Measurements from ENCODE around the gene NDUFA5. TPM values are rescaled to one million over a fixed set of nuclear protein-coding genes. Genes with fewer than 3 reads are reported as not detected.

NDUFA5 gene
- 89.6 TPM for total RNA-seq

DNA sequence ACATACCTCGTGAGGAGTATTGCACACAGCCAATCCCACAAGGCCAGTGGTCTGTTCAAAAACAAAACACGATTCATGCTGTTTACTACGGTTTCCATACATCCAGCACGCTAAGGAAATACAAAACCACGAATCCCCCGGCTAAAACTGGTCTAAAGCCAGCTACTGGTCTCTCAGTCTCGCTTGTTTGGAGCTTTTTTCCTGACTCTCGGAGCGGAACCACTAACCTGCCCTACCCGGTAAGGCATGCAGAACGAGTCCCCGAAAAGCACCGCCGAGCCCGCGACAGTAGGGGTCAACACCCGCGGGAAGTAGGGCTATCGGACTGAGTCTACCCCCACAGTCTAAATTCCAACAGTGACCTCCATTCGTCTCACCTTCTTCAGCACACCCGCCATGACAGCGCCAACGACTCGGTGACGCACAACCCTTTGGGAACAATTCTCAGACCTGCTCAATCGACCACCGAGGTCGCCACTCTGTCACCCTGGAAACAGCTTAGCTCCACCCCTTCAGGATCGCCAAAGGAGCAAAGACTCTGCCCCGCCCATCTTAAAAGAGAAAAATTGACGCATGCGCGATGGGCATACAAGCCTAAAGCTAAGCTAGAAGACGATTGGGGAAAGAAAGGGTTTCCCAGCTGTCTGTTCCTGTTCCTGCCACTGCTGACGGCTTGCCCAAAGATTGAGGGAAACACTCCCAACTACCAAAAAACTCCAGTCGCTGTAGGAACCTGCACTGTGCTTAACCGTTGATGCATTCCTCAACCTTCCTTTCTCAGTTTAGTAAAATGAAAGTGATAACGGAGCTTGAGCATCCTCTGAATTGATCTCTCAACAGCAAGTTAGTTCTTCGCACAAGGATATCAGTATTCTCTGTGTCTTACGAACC lies at the start of gene NDUFA5:
TSS of gene NDUFA5 (minus strand) at position 421 of the 891 bp plus-strand sequence. CDS start at position 398, 23 bp downstream.

DNA sequence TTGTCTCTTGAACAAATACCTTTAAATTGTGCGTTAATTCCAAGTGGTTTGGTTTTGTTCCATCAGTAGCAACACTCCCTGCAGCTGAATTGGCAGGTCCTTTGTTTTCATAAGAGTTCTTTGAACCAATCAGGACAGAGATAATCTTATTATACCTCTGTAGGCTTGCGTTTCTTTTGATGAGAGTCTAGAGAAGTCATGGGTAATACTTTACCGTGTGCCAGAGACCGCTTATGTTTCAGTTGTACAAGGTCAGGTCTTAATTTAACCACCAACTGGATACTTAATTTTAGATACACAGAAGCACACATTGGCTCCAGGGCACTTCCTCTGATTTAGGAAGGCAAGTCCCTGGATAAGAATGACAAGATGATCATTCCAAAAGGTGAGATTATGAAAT lies 43.9 kb upstream of the NDUFA5 start, which contains the start of gene ASB15:
TSS of gene ASB15 (plus strand) at position 292 of the 400 bp plus-strand sequence. CDS start 12,682 bp downstream, outside the sequence.

DNA sequence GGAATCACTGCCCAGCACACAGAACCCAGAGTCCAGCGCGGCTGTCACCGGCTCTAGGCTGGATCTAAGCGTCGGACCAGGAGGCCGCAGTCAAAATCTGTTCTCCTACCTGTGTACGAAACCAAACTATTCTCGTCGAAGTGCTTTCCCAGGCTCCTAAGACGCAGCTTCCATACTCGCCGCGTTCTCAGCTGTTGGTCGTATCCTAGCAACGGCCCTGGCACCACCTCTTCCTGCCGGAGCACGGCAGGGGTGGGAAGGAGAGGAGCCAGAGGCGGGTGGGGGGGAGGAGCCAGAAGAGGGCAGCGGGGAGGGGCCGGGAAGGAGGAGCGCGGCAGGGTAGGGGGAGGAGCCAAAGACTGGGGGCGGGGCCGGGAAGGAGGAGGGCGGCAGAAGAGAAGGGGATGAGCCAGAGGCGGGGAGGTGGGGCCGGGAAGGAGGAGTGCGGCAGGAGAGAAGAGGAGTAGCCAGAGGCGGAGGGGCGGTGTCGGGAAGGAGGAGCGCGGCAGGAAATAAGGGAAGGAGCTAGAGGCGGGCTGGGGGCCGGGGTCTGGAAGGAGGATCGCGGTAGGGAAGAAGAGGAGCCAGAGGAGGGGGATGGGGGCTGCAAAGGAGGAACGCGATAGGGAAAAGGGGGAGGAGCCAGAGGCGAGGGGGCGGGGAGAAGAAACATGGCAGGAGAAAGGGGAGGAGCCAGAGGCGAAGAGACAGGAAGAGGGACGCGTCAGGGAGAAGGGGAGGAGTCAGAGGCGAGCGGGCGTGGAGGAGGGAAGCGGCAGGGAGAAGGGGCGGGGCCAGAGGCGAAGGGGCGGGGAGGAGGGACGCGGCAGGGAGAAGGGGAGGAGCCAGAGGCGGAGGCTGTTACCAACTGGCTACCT lies 23.0 kb downstream of the NDUFA5 start, which contains the start of gene IQUB:
TSS of gene IQUB (minus strand) at position 213 of the 878 bp plus-strand sequence. CDS start 22,255 bp downstream, outside the sequence.

Other genes with a start within 250 kb of the NDUFA5 start
- 9.8 TPM for gene IQUB, start 23.2 kb downstream of the NDUFA5 start, total RNA-seq
- 4.4 TPM for gene ASB15, start 44.0 kb upstream of the NDUFA5 start, total RNA-seq
- 5.0 TPM for gene LMOD2, start 98.0 kb upstream of the NDUFA5 start, total RNA-seq
- gene WASL, start 191.2 kb upstream of the NDUFA5 start, total RNA-seq: 50.6 TPM

All from metanephros (tissue), 1 donor.